Measurements from ENCODE around the gene REXO2.

GRCh38 chr11:114398303-114398920 is 40.9 kb upstream of the REXO2 start:
- TF ChIP-seq CTCF (IDR thresholded peaks at IDR 0.05 in 4 of 5, conservative IDR thresholded peaks at IDR 0.05 in 1 of 5): no peak
- no peak for TF ChIP-seq POLR2A (IDR thresholded peaks at IDR 0.05)

Data from gastrocnemius medialis (tissue), 4 donors.